H4 (cell line): ENCODE measurements around the gene ATXN1. TPM values are rescaled to one million over a fixed set of nuclear protein-coding genes. Genes with fewer than 3 reads are reported as not detected.

ENCODE experiments used
- DNase-seq: peaks from one replicate; pipeline ENCODE4 v3.0.0-alpha.2; 2015; ENCODE audit warnings: low spot score
- total RNA-seq: library from RNA; depleted of rRNA; stranded (reverse); fragments of >200 nt; shearing (Covaris generic); gene quantifications from 2 replicates; pipeline ENCODE4 v1.2.3, GENCODE V29; 2014

The ATXN1 gene
- total RNA-seq, 1 experiment from 2014 or later: 18.9 TPM

GRCh38 chr6:16333580-16333979 lies 427.7 kb downstream of the ATXN1 start:
- DNase-seq: peak; percentile 39

DNA sequence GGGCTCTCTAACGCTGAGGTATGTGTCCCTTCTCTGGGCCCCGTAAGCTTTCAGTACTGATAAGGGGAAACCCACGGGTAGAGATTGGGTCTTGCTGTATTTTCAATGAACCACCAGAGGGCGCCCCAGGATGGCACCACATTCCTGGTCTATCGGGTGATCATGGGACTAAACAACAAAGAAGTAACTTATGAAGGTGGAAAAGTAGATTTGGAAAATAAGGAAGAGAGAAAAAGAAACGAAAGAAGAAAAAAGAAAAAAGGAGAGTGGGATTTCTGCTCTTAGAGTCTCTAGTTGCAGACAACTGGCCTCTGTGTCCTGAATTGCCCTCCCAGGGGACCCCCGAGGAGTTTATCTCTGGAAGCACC lies 429.1 kb downstream of the ATXN1 start:
- DNase-seq: peak; percentile 62

GRCh38 chr6:16331384-16332174 lies 429.7 kb downstream of the ATXN1 start:
- DNase-seq: peak; percentile 64

- DNase-seq: no peak
These were observed 432.0 kb downstream of the ATXN1 start for GRCh38 chr6:16329233-16329632.

GRCh38 chr6:16327777-16328325 lies 433.4 kb downstream of the ATXN1 start:
- no peak for DNase-seq

DNA sequence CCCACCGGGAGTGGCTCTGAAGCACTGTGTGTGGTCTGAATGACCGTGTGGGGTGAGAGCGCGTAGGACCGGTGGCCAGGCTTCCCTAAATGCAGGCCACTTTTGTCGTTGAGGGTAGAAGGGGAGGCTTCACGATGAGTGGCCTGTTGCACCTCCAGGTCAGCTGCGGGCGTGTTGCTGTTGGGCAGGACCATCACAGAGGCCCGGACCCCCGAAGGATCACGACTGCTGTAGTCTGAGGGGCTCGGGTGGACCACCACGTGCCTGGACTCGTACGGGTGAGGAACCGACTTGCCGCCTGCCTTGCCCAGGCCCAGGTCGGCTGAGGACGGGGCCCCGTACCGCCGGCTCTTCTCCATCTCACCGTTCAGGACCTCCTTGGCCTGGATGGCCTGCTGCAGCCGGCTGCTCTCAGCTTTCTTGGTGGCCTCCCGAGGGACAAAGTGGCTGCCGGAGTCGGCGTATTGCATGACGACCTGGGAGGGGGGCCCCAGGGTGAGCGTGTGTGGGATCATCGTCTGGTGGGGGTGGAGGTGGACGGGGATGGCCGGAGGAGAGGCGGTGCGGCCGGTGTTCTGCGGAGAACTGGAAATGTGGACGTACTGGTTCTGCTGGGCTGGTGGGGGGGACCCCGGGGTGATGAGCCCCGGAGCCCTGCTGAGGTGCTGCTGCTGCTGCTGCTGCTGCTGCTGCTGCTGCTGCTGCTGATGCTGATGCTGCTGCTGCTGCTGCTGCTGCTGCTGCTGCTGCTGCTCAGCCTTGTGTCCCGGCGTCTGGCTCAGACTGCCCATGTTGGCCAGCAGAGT lies 434.1 kb downstream of the ATXN1 start:
- no peak for DNase-seq

DNA sequence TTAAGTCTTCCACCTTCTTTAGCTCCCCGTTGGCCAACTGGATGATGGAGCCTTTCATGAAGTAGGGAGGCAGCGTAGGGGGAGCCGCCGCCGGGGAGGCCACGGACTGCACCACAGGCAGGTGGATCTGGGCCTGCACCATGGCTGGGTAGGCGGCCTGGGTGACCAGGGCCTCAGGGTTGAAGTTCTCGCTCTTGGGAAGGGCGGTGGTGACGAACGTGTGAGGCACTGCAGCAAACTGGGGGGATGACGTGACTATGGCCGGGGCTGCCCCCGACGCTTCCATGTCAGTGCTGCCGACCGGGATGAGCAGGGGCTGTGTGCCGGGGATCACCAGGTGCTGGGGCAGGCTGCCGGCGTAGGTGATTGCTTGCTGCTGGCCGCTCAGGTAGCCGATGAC lies 434.7 kb downstream of the ATXN1 start:
- DNase-seq: no peak

DNA sequence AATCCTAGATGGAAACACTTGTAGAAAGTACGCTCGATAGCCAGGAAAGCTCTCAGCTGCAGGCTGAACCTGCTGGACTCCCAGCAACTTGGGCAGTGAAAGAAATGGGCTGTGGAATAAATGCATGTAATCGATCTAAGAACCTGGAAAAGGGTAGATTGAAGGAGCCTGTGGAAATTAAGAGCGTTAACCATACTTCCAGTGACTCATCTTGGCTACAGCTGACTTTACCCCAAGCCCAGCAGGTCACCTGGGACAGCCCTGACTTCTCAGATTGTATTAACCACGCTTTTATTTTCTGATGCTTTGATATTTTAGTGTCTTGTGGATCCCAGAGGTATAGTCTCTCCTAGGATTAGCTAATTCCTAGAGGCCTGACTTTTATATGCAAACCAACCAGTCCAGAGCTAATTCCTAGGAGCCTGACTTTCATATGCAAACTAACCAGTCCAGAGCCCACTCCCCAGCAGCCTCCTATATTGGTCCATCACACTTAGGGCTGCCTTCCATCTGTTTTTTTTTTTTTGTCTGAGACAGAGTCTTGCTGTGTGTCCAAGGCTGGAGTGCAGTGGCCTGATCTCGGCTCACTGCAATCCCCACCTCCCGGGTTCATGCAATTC lies 436.5 kb downstream of the ATXN1 start:
- no peak for DNase-seq

GRCh38 chr6:16324184-16324583 lies 437.1 kb downstream of the ATXN1 start:
- DNase-seq: no peak

GRCh38 chr6:16322666-16323312 lies 438.5 kb downstream of the ATXN1 start:
- DNase-seq: peak; percentile 80

GRCh38 chr6:16321826-16322225 lies 439.4 kb downstream of the ATXN1 start:
- DNase-seq: no peak

- DNase-seq: no peak
These were observed 439.9 kb downstream of the ATXN1 start for GRCh38 chr6:16321341-16321710.

DNA sequence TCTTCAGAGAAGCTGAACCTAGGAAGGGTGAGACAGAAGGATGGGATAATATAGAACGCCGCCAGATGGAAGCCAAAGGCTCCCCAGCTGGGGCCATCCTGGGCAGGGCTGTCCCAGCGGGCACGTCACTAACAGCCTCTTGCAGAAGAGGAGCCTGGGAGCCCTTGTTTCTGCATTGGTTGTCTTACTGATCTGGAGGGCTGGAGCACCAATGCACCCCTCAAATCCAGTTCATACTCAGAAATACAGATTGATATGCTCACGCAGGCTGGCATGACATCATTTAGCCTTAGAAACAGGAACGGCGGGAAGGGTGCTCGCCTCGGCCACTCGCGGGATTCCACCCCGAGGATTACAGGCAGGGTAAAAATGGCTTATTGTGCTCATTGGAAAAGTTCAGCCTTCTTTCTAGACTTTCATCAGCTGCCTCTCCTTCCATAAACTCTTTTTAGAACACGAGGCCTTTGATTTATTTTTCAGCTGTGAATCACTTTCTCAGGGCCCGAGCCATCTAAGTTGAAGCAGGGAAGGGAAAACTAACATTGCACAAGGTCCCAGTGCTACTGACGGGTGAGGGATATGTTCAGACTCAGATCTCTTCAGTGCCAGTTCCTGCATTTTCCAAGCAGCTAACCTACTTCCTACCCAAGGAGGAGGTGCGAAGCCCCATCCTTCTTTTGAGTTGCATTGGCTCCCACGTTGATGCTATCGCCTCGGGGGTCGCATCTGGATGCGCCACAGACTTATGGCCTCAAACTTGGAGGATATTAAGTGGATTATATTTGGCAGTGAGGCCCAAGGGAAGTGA lies 440.5 kb downstream of the ATXN1 start:
- DNase-seq: no peak

DNA sequence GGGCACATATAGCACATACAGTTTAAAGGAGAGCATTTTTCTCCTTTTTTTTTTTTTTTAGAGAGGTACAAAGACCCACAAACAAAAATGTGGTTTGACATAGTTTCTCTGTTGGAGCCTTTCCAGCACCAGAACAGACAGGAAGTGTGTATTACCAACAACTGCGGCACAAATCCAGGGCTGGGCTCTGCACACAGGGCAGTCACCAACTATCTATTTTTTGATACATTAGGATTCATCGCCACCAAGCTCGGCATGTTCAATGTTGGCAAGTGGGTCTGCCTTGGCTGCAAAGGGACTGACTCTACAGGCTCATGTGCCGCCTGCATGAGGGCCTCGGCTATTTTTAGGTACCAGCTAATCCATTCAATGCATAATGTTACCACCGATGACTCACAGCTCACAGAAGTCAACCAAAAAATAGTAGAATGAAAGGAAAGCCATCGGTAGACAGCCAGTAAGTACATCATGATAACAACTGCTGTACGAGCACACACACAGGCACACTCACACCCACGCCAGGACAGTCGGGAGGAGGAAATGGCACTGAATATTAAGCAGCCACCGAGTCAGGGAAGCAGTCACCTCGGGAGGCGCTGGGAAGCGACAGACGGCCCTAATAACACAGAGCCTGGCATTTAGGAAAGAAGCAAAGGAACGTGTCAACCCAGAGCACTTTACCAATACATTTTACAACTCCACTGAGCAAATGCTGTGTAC lies 441.3 kb downstream of the ATXN1 start:
- DNase-seq: peak; percentile 93

- no peak for DNase-seq
These were observed 442.1 kb downstream of the ATXN1 start for GRCh38 chr6:16318953-16319720.

- no peak for DNase-seq
These were observed 442.7 kb downstream of the ATXN1 start for GRCh38 chr6:16318538-16318937.

DNA sequence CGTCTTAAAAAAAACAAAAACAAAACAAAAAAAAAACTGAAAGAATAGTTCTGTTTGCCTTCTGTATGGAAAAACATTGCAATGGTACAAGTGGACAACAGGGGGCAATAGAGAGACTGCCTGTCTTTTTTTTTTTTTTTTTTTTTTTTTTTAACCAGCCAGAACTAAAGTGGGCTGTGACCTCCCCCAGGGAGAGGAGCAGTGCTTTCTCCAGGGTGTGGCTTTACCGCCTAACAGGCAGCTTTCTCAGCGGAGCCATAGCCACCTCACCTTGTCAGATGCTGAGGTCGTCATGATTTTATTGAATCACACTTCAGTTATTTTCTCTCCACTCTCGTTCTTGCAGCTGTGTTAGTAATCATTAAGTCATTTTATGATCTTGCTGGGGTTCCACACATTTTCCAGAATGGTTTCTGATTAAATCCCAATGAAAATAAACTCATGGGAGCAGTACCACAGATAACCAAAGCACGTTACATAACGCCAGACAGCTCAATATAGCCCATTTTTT lies 444.5 kb downstream of the ATXN1 start:
- peak; percentile 48 for DNase-seq

- DNase-seq: no peak
These were observed 447.0 kb downstream of the ATXN1 start for GRCh38 chr6:16314296-16314695.

DNA sequence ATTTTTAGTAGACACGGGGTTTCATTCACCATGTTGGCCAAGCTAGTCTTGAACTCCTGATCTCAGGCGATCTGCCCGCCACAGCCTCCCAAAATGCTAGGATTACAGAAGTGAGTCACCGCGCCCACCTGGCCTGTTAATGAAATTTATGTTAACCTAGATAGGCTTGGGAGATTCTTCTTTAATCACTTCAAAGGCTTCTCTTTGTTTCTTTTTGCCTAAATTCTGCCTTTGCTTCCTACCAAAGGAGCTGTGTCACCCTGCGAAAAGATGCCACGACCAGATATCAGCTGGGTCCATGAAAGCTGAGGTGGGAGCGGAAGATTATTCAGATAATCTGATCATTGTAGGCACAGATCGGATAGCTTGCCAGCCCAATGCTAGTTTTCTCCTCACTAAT lies 447.5 kb downstream of the ATXN1 start:
- DNase-seq: no peak
